MM.1S (cell line): ENCODE measurements around the gene PROM2.

ENCODE experiments used
- CTCF ChIP-seq: fragments of 300-600 bp; sonication (generic); IDR thresholded peaks from 2 replicates; pipeline ENCODE4 v1.5.1; 2016; ENCODE audit warnings: antibody characterized with exemption, low read length, mixed read lengths
- EZH2 ChIP-seq: fragments of 300-600 bp; sonication (generic); optimal IDR thresholded peaks from 2 replicates; pipeline ENCODE3; 2017; ENCODE audit warnings: low read depth, mild to moderate bottlenecking, antibody characterized with exemption, low read length, mixed read lengths
- EZH2phosphoT487 ChIP-seq: fragments of 300-600 bp; sonication (generic); IDR thresholded peaks from 2 replicates; pipeline ENCODE4 v1.6.1; 2018; ENCODE audit warnings: antibody characterized with exemption, low read length

GRCh38 chr2:95310651-95311050 lies 36.4 kb downstream of the PROM2 start:
- no peak for TF ChIP-seq CTCF
- no peak for TF ChIP-seq EZH2phosphoT487
- no peak for TF ChIP-seq EZH2
